Activated CD4-positive, alpha-beta memory T cell treated with anti-CD3 and anti-CD28 coated beads, Interleukin-2, amount 10 ng/mL, durations not matched to agents 7 days and 5 days (primary cell): ENCODE results near the gene MED22. TPM values are rescaled to one million over a fixed set of nuclear protein-coding genes. Genes with fewer than 3 reads are reported as not detected.

Experiments used
- CTCF ChIA-PET: fragments of 350-600 bp; sonication (Branson Sonifier 250); formaldehyde crosslinking; loops from one replicate; lab custom pipeline; 2021; ENCODE audit warnings: antibody characterized with exemption, inconsistent platforms; lab: Charles Lee
- POLR2A ChIA-PET: fragments of 350-600 bp; sonication (Branson Sonifier 250); formaldehyde crosslinking; loops from one replicate; lab custom pipeline; 2021; ENCODE audit warnings: antibody characterized with exemption; lab: Charles Lee
- DNase-seq: peaks from one replicate; pipeline ENCODE4 v3.0.0-alpha.2; 2020
- H3K27ac Mint-ChIP-seq: one replicate; pipeline ENCODE4 v1.8.0; 2021; ENCODE audit warnings: mild to moderate bottlenecking, mixed read lengths
- H3K27me3 Mint-ChIP-seq: one replicate; pipeline ENCODE4 v1.8.0; 2021; ENCODE audit warnings: mixed read lengths
- H3K36me3 Mint-ChIP-seq: one replicate; pipeline ENCODE4 v1.8.0; 2021; ENCODE audit warnings: low read depth, mixed read lengths
- H3K4me1 Mint-ChIP-seq: one replicate; pipeline ENCODE4 v1.8.0; 2021; ENCODE audit warnings: mixed read lengths
- H3K4me3 Mint-ChIP-seq: one replicate; pipeline ENCODE4 v1.8.0; 2021; ENCODE audit warnings: mild to moderate bottlenecking, mixed read lengths
- H3K9me3 Mint-ChIP-seq: one replicate; pipeline ENCODE4 v1.8.0; 2021; ENCODE audit warnings: mixed read lengths
- total RNA-seq, 2 experiments: library from RNA; stranded (reverse); gene quantifications; one replicate each; pipeline ENCODE4 v1.2.3, GENCODE V29; 2021

MED22 gene
- total RNA-seq, 2 experiments from 2014 or later: 21.1 to 23.3 TPM

- ChIA-PET POLR2A (interaction anchor here (0.7 to 11.6 kb wide), 14 partner anchors 9 to 344 kb away, joined by 3 to 397 read pairs (median 4); partner anchors contain the start of genes CACFD1, GTF3C5, MED22 and RPL7A), CTCF (interaction anchor here (1.0 to 6.3 kb wide), 5 partner anchors 19 to 189 kb away, joined by 3 to 59 read pairs (median 5); partner anchors contain the start of genes MED22, RPL7A, SURF1 and SURF2)
- peaks cover 49% of the 10 kb centered on the region for H3K4me1 Mint-ChIP-seq
- H3K9me3 Mint-ChIP-seq: no peaks in the 10 kb centered on the region
- H3K27me3 Mint-ChIP-seq: peaks cover 2% of the 10 kb centered on the region
- peak overlapping the region; percentile 97 for H3K27ac Mint-ChIP-seq
- H3K36me3 Mint-ChIP-seq: peaks cover 46% of the 10 kb centered on the region
- peak; percentile 37 for DNase-seq
- peak overlapping the region; percentile 83 for H3K4me3 Mint-ChIP-seq
Observed at GRCh38 chr9:133374612-133375115, 26.7 kb upstream of the MED22 start.

- Mint-ChIP-seq H3K27me3 (peaks cover under 1% of the 10 kb centered on the region), H3K4me3 (peak overlapping the region; percentile 72), H3K4me1 (peaks cover 64% of the 10 kb centered on the region), H3K36me3 (peaks cover 62% of the 10 kb centered on the region), H3K9me3 (no peaks in the 10 kb centered on the region), H3K27ac (peak overlapping the region; percentile 84)
- no peak for DNase-seq
- POLR2A ChIA-PET: interaction anchor here (1.0 to 11.6 kb wide), 12 partner anchors 9 to 702 kb away, joined by 3 to 397 read pairs (median 6); partner anchors contain the start of genes DDX31, GTF3C4, GTF3C5 and MED22
- CTCF ChIA-PET: interaction anchor here (0.8 to 6.3 kb wide), 9 partner anchors 10 to 324 kb away, joined by 3 to 59 read pairs (median 3); partner anchors contain the start of genes MED22, RPL7A, SURF1 and SURF2
Observed at GRCh38 chr9:133372144-133372543, 24.2 kb upstream of the MED22 start.

GRCh38 chr9:133371261-133371711 lies 23.4 kb upstream of the MED22 start:
- peak; percentile 83 for DNase-seq
- Mint-ChIP-seq H3K4me1 (peaks cover 67% of the 10 kb centered on the region), H3K9me3 (no peaks in the 10 kb centered on the region), H3K27me3 (no peaks in the 10 kb centered on the region), H3K36me3 (peaks cover 71% of the 10 kb centered on the region), H3K4me3 (peak overlapping the region; percentile 72), H3K27ac (peak overlapping the region; percentile 84)
- CTCF ChIA-PET: interaction anchor here (0.7 to 6.3 kb wide), 16 partner anchors 9 to 341 kb away, joined by 3 to 59 read pairs (median 5); partner anchors contain the start of genes GTF3C5, MED22, RPL7A and SURF1
- POLR2A ChIA-PET: interaction anchor here (1.0 to 11.6 kb wide), 18 partner anchors 8 to 701 kb away, joined by 3 to 397 read pairs (median 4); partner anchors contain the start of genes DDX31, GTF3C4, GTF3C5 and MED22

GRCh38 chr9:133370685-133371084 lies 22.8 kb upstream of the MED22 start:
- ChIA-PET POLR2A (interaction anchor here (1.0 to 11.6 kb wide), 15 partner anchors 8 to 340 kb away, joined by 3 to 397 read pairs (median 5); partner anchors contain the start of genes GTF3C5, MED22, RPL7A and SLC2A6), CTCF (interaction anchor here (0.7 to 6.3 kb wide), 14 partner anchors 10 to 340 kb away, joined by 3 to 59 read pairs (median 5); partner anchors contain the start of genes GTF3C5, MED22, RPL7A and SURF1)
- peak overlapping the region; percentile 72 for H3K4me3 Mint-ChIP-seq
- H3K9me3 Mint-ChIP-seq: no peaks in the 10 kb centered on the region
- H3K4me1 Mint-ChIP-seq: peaks cover 70% of the 10 kb centered on the region
- H3K27ac Mint-ChIP-seq: peak overlapping the region; percentile 84
- peak; percentile 69 for DNase-seq
- H3K27me3 Mint-ChIP-seq: no peaks in the 10 kb centered on the region
- H3K36me3 Mint-ChIP-seq: peaks cover 77% of the 10 kb centered on the region

DNA sequence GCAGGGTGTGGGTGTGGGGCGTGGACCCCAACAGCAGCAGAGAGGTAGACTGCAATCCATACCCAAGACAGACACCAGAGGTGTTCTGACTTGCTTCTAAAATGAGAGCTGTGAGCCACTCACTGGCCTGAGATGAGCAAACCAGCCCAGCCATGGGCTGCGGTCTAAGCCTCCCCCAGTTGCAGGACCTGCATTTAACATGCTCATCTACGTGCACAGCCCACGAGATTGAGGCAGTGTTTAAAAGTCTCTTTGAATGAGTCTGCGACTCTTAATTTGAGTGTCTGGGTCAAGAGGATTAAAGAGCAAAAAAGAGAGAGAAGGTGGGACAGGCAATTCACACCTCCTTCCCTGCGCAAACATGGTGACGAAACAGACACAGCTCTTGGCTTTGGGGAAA lies 22.0 kb upstream of the MED22 start:
- Mint-ChIP-seq H3K4me1 (peaks cover 71% of the 10 kb centered on the region), H3K27me3 (no peaks in the 10 kb centered on the region), H3K4me3 (peak overlapping the region; percentile 72), H3K27ac (peak overlapping the region; percentile 84), H3K36me3 (peaks cover 82% of the 10 kb centered on the region), H3K9me3 (no peaks in the 10 kb centered on the region)
- POLR2A ChIA-PET: interaction anchor here (1.7 to 11.6 kb wide), 4 partner anchors 13 to 339 kb away, joined by 4 to 397 read pairs (median 141); partner anchors contain the start of genes GTF3C5, MED22, RPL7A and SURF1
- CTCF ChIA-PET: interaction anchor here (1.7 to 6.3 kb wide), 4 partner anchors 14 to 117 kb away, joined by 5 to 59 read pairs (median 23); partner anchors contain the start of genes MED22, RPL7A, SURF1 and SURF2
- DNase-seq: no peak

DNA sequence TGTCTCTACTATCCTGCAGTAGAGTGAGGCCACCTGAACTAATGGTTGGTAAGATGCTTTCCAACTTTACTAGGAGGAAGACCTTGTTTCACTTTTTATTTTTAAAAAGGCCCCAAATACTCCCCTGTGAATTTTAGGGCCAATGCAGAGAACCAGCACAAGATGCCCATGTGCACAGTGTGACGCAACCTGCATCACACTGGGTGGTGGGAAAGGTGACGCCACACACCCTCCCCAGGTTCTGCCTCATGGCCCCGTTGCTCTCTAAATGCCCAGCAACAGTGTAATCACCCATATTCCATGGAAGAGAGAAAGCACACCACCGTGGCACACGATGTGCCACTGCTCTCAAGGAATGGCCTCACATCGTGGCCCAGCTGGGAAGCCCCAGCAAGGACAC lies 21.5 kb upstream of the MED22 start:
- ChIA-PET CTCF (interaction anchor here (3.0 to 6.3 kb wide), 2 partner anchors 14 to 21 kb away, joined by 22 to 59 read pairs; partner anchors contain the start of genes MED22, RPL7A, SURF1 and SURF2), POLR2A (interaction anchor here (1.7 to 11.6 kb wide), 3 partner anchors 12 to 339 kb away, joined by 5 to 397 read pairs (median 277); partner anchors contain the start of genes GTF3C5, MED22, RPL7A and SURF1)
- no peak for DNase-seq
- no peaks in the 10 kb centered on the region for H3K9me3 Mint-ChIP-seq
- peak overlapping the region; percentile 72 for H3K4me3 Mint-ChIP-seq
- peaks cover 68% of the 10 kb centered on the region for H3K4me1 Mint-ChIP-seq
- no peaks in the 10 kb centered on the region for H3K27me3 Mint-ChIP-seq
- peak overlapping the region; percentile 84 for H3K27ac Mint-ChIP-seq
- peaks cover 79% of the 10 kb centered on the region for H3K36me3 Mint-ChIP-seq

GRCh38 chr9:133368249-133368881 lies 20.4 kb upstream of the MED22 start:
- Mint-ChIP-seq H3K4me3 (peak overlapping the region; percentile 29), H3K9me3 (no peaks in the 10 kb centered on the region), H3K27me3 (no peaks in the 10 kb centered on the region), H3K36me3 (peaks cover 83% of the 10 kb centered on the region), H3K27ac (peak overlapping the region; percentile 84), H3K4me1 (peaks cover 60% of the 10 kb centered on the region)
- ChIA-PET CTCF (interaction anchor here (1.1 kb wide), 1 partner anchor 11 kb away, joined by 4 read pairs; no protein-coding TSS in a partner anchor), POLR2A (interaction anchor here (1.1 to 11.5 kb wide), 2 partner anchors 11 to 20 kb away, joined by 3 to 277 read pairs; partner anchors contain the start of genes MED22, RPL7A, SURF1 and SURF2)
- DNase-seq: no peak

DNA sequence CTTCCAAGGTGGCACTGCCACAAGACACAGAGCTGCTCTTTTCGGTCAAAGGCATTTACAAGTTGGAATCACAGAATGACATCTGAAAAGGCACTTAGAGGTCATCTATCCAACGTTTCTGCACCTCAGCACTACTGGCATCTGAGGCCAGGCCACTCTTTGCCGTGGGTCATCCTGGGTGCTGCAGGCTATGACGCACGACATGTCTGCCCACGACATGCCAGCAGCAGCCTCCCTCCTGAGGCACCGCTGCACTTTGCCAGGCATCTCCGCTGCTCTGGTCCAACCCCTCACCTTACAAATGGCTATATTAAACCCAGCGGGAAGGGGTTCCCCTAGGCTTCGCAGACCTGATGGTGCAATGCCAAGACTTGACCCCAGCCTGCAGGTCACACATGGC lies 19.8 kb upstream of the MED22 start:
- no peak for DNase-seq
- Mint-ChIP-seq H3K9me3 (no peaks in the 10 kb centered on the region), H3K27me3 (no peaks in the 10 kb centered on the region), H3K4me3 (no peak overlapping the region), H3K36me3 (peaks cover 83% of the 10 kb centered on the region), H3K4me1 (peaks cover 55% of the 10 kb centered on the region), H3K27ac (no peak overlapping the region)
- CTCF ChIA-PET: interaction anchor here (1.1 kb wide), 1 partner anchor 11 kb away, joined by 4 read pairs; no protein-coding TSS in a partner anchor
- POLR2A ChIA-PET: interaction anchor here (0.9 to 3.5 kb wide), 4 partner anchors 11 to 20 kb away, joined by 3 to 25 read pairs (median 10); partner anchors contain the start of genes MED22, RPL7A, SURF1 and SURF2

- no peak for DNase-seq
- Mint-ChIP-seq H3K4me3 (no peak overlapping the region), H3K4me1 (peaks cover 51% of the 10 kb centered on the region), H3K27me3 (no peaks in the 10 kb centered on the region), H3K9me3 (no peaks in the 10 kb centered on the region), H3K36me3 (peaks cover 82% of the 10 kb centered on the region), H3K27ac (no peak overlapping the region)
- POLR2A ChIA-PET: interaction anchor here (0.9 to 3.5 kb wide), 4 partner anchors 8 to 19 kb away, joined by 3 to 25 read pairs (median 16); partner anchors contain the start of genes MED22, RPL7A, SURF1 and SURF2
- CTCF ChIA-PET: no interaction called here
Observed at GRCh38 chr9:133367221-133367620, 19.3 kb upstream of the MED22 start.

DNA sequence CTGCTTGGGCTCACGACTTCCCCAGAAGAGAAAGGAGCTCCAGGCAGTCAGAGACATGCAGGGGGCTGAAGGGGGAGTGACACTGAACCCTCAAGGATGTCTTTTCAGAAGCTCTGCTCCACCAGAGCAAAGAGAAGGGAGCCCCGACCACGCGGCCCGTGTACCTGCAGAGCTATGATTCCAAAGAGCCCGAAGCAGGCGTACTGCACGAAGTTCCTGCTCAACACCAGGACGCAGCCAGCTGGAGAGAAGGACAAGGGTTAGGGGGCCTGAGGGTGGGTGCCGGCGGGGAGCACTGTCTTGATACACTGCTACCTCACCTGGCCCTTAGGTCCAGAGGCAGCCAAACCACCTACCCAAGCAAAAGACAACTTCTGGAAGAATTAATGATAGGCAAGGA lies 18.5 kb upstream of the MED22 start:
- no peak overlapping the region for H3K4me3 Mint-ChIP-seq
- H3K4me1 Mint-ChIP-seq: peaks cover 50% of the 10 kb centered on the region
- no peak overlapping the region for H3K27ac Mint-ChIP-seq
- CTCF ChIA-PET: no interaction called here
- peaks cover 86% of the 10 kb centered on the region for H3K36me3 Mint-ChIP-seq
- DNase-seq: no peak
- POLR2A ChIA-PET: interaction anchor here (1.3 to 3.5 kb wide), 4 partner anchors 8 to 18 kb away, joined by 7 to 25 read pairs (median 16); partner anchors contain the start of genes MED22, RPL7A, SURF1 and SURF2
- no peaks in the 10 kb centered on the region for H3K9me3 Mint-ChIP-seq
- H3K27me3 Mint-ChIP-seq: no peaks in the 10 kb centered on the region

DNA sequence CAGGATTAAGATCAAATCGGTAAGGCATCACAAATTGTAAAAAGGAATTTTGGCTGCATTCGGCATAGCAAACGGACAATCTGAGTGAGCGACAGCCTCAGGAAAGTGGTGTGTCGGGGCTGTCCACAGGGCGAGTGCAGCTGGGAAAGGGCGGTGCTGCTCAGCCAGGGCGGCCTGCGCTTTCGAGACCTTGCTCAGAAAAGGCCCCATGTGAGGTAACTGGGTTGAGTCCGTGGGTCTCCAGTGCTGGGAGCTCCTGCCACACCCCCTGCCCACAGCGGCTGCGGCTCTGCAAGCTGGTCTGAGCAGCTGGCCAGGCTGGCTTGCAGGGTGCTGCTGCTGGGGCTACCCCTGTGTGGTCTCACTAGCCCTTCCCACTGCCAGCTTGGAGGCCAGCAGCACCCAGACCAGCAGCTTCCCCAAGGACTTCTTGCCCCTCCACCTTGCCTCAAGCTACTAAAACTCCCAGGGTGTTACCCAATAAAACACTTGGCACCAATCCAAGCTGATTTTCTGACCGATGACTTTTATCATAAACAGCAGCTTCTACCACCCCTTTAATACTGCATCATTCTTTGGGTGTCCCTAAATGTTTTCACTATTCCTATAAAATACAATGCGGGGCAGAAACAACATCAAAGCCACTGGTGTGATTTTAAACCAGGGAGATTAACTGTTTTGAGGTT lies 14.6 kb upstream of the MED22 start:
- peaks cover 40% of the 10 kb centered on the region for H3K4me1 Mint-ChIP-seq
- no peak overlapping the region for H3K4me3 Mint-ChIP-seq
- H3K9me3 Mint-ChIP-seq: no peaks in the 10 kb centered on the region
- POLR2A ChIA-PET: interaction anchor here (1.8 to 3.9 kb wide), 5 partner anchors 9 to 14 kb away, joined by 6 to 25 read pairs (median 16); partner anchors contain the start of genes MED22 and RPL7A
- CTCF ChIA-PET: interaction anchor here (0.5 to 0.9 kb wide), 2 partner anchors 9 to 415 kb away, joined by 3 read pairs; no protein-coding TSS in a partner anchor
- H3K27me3 Mint-ChIP-seq: no peaks in the 10 kb centered on the region
- no peak overlapping the region for H3K27ac Mint-ChIP-seq
- DNase-seq: no peak
- peaks cover 67% of the 10 kb centered on the region for H3K36me3 Mint-ChIP-seq
